GM23338 (cell line): ENCODE data around the gene FBLN2. TPM values are rescaled to one million over a fixed set of nuclear protein-coding genes. Genes with fewer than 3 reads are reported as not detected.

Experiments used
- ATAC-seq: fragments of 200-7000 bp; cut with Tn5 transposase; 3 replicates; pipeline ENCODE4 v1.9.1; 2020
- DNase-seq: peaks from one replicate; pipeline ENCODE4 v3.0.0-alpha.2; 2015; ENCODE audit warnings: low spot score
- H2AFZ ChIP-seq: fragments of 200-600 bp; sonication (generic); 2 replicates; pipeline ENCODE4 v1.8.0; 2016; ENCODE audit warnings: antibody characterized with exemption, mild to moderate bottlenecking, moderate library complexity
- H3F3A ChIP-seq: fragments of 200-600 bp; sonication (generic); replicated peaks from 2 replicates; pipeline ENCODE4 v1.8.0; 2017; ENCODE audit warnings: antibody characterized with exemption, mixed run types, low read depth
- H3K27ac ChIP-seq: fragments of 200-600 bp; sonication (generic); 2 replicates; pipeline ENCODE4 v1.6.1; 2016; ENCODE audit warnings: low read depth
- H3K27me3 ChIP-seq: fragments of 200-600 bp; sonication (generic); 2 replicates; pipeline ENCODE4 v1.8.0; 2016; ENCODE audit warnings: mild to moderate bottlenecking, mixed run types, moderate library complexity; ENCODE audit not compliant: insufficient read depth
- H3K36me3 ChIP-seq: fragments of 200-600 bp; sonication (generic); 2 replicates; pipeline ENCODE4 v1.8.0; 2016; ENCODE audit warnings: mild to moderate bottlenecking; ENCODE audit not compliant: insufficient read depth
- H3K4me1 ChIP-seq: fragments of 200-600 bp; sonication (generic); 2 replicates; pipeline ENCODE4 v1.8.0; 2016; ENCODE audit warnings: mild to moderate bottlenecking, moderate library complexity; ENCODE audit not compliant: insufficient read depth
- H3K4me2 ChIP-seq: fragments of 200-600 bp; sonication (generic); 2 replicates; pipeline ENCODE4 v1.7.1; 2017; ENCODE audit warnings: mixed run types
- H3K4me3 ChIP-seq: fragments of 200-600 bp; sonication (generic); 2 replicates; pipeline ENCODE4 v1.6.1; 2016; ENCODE audit warnings: mixed run types
- H3K79me2 ChIP-seq: fragments of 200-600 bp; sonication (generic); replicated peaks from 2 replicates; pipeline ENCODE4 v1.8.0; 2017; ENCODE audit warnings: mild to moderate bottlenecking; ENCODE audit not compliant: insufficient read depth
- H3K9me2 ChIP-seq: fragments of 200-600 bp; sonication (generic); 2 replicates; pipeline ENCODE4 v1.8.0; 2017; ENCODE audit not compliant: insufficient read depth
- H4K20me1 ChIP-seq: fragments of 200-600 bp; sonication (generic); replicated peaks from 2 replicates; pipeline ENCODE4 v1.8.0; 2017; ENCODE audit warnings: mild to moderate bottlenecking; ENCODE audit not compliant: insufficient read depth
- H3K27ac Mint-ChIP-seq: 2 replicates; pipeline ENCODE4 v1.8.0; 2020; ENCODE audit warnings: inconsistent platforms, mild to moderate bottlenecking, moderate library complexity, mixed read lengths
- H3K27me3 Mint-ChIP-seq: 3 replicates; pipeline ENCODE4 v1.8.0; 2022; ENCODE audit warnings: low read depth, mild to moderate bottlenecking, moderate library complexity, mixed read lengths, inconsistent platforms; ENCODE audit not compliant: insufficient read depth, poor library complexity
- H3K36me3 Mint-ChIP-seq: 3 replicates; pipeline ENCODE4 v1.8.0; 2021; ENCODE audit warnings: low read depth, mild to moderate bottlenecking, inconsistent platforms, moderate library complexity, mixed read lengths
- H3K4me1 Mint-ChIP-seq: 3 replicates; pipeline ENCODE4 v1.8.0; 2020; ENCODE audit warnings: mild to moderate bottlenecking, inconsistent platforms, mixed read lengths
- H3K4me3 Mint-ChIP-seq: 3 replicates; pipeline ENCODE4 v1.8.0; 2021; ENCODE audit warnings: moderate library complexity, mild to moderate bottlenecking, inconsistent platforms, mixed read lengths
- H3K9me3 Mint-ChIP-seq: 3 replicates; pipeline ENCODE4 v1.8.0; 2020; ENCODE audit warnings: moderate library complexity, mild to moderate bottlenecking, inconsistent platforms, mixed read lengths
- CREB1 ChIP-seq: fragments of 250-450 bp; sonication (Bioruptor Pico); IDR thresholded peaks from 2 replicates; pipeline ENCODE4 v1.5.0; 2020; ENCODE audit warnings: low read depth, mild to moderate bottlenecking, moderate library complexity
- CTCF ChIP-seq, 2 experiments: fragments of 200-600 bp in 1 of 2; sonication (generic) in 1 of 2; conservative IDR thresholded peaks; 2 replicates each; pipeline versions ENCODE4 v1.5.1 to v1.6.1; 2016 to 2017; ENCODE audit warnings: antibody characterized with exemption in 2 of 2, low read depth in 2 of 2, mild to moderate bottlenecking in 2 of 2, moderate library complexity in 1 of 2
- ETS1 ChIP-seq: IDR thresholded peaks from 2 replicates; pipeline ENCODE4 v1.6.1; 2016; ENCODE audit warnings: antibody characterized with exemption
- EZH2 ChIP-seq: fragments of 200-600 bp; sonication (generic); IDR thresholded peaks from one replicate; pipeline ENCODE4 v1.8.0; 2017; ENCODE audit warnings: antibody characterized with exemption, mild to moderate bottlenecking, low read depth; ENCODE audit not compliant: unreplicated experiment
- JUNB ChIP-seq: IDR thresholded peaks from one replicate; pipeline ENCODE4 v1.6.1; 2016; ENCODE audit warnings: antibody characterized with exemption; ENCODE audit not compliant: unreplicated experiment
- NANOG ChIP-seq: IDR thresholded peaks from 2 replicates; pipeline ENCODE4 v1.6.1; 2016; ENCODE audit warnings: antibody characterized with exemption, borderline replicate concordance
- POLR2AphosphoS5 ChIP-seq: IDR thresholded peaks from 2 replicates; pipeline ENCODE4 v1.6.1; 2016; ENCODE audit warnings: antibody characterized with exemption, low read depth
- STAT1 ChIP-seq: IDR thresholded peaks from one replicate; pipeline ENCODE4 v1.6.1; 2016; ENCODE audit warnings: antibody characterized with exemption; ENCODE audit not compliant: unreplicated experiment
- ZNF331 ChIP-seq: fragments of 250-450 bp; sonication (Bioruptor Pico); IDR thresholded peaks from 2 replicates; pipeline ENCODE4 v1.5.0; 2020; ENCODE audit warnings: low read depth, mild to moderate bottlenecking, moderate library complexity
- polyA plus RNA-seq: library from polyadenylated mRNA; unstranded; fragments of >200 nt; fragmentation: Nextera tagmentation; extraction: Ambion mirVana; gene quantifications from 2 replicates; pipeline ENCODE4 v1.2.1, GENCODE V29; 2016
- total RNA-seq: library from RNA; depleted of rRNA; stranded (reverse); fragments of >200 nt; shearing (Covaris generic); gene quantifications from 2 replicates; pipeline ENCODE4 v1.2.3, GENCODE V29; 2014
- TF ChIP-seq, protein P1 (sequence below): IDR thresholded peaks from one replicate; pipeline ENCODE4 v1.6.1; 2018; ENCODE audit warnings: antibody characterized with exemption; ENCODE audit not compliant: unreplicated experiment

The FBLN2 gene
- total and polyA plus RNA-seq, 2 experiments from 2014 or later: 18.8 to 26.8 TPM

DNA sequence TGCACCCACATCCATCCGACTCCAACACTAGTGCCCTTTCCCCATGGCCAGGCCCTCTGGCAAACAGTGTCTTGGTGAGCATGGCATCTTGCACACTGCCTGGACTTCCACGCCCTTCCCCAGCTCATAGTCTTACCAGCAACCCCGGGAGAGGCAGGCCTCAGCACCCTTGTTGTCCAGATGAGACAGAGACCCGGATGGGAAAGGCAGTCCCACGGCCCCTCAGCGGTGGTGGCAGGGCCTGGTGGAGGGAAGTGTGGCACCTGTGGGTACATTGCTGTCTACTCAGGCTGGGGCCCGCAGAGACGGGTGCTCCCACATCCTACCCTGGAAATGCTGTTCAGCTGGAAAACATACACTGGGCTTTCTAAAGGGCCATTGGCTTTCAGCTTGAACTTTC is 40.4 kb upstream of the FBLN2 start:
- ATAC-seq (no peak), DNase-seq (no peak)
- Histone ChIP-seq H3K79me2 (no peaks in the 10 kb centered on the region), H3F3A (no peaks in the 10 kb centered on the region), H3K36me3 (no peaks in the 10 kb centered on the region), H3K27me3 (no peaks in the 10 kb centered on the region), H2AFZ (no peak overlapping the region), H3K27ac (no peak overlapping the region), H3K4me2 (no peak overlapping the region), H3K4me3 (no peak overlapping the region), H3K4me1 (no peaks in the 10 kb centered on the region), H4K20me1 (no peaks in the 10 kb centered on the region), H3K9me2 (no peaks in the 10 kb centered on the region)
- TF ChIP-seq ETS1: no peak
- TF ChIP-seq CREB1: no peak
- no peak for TF ChIP-seq STAT1
- TF ChIP-seq, protein P1, sequence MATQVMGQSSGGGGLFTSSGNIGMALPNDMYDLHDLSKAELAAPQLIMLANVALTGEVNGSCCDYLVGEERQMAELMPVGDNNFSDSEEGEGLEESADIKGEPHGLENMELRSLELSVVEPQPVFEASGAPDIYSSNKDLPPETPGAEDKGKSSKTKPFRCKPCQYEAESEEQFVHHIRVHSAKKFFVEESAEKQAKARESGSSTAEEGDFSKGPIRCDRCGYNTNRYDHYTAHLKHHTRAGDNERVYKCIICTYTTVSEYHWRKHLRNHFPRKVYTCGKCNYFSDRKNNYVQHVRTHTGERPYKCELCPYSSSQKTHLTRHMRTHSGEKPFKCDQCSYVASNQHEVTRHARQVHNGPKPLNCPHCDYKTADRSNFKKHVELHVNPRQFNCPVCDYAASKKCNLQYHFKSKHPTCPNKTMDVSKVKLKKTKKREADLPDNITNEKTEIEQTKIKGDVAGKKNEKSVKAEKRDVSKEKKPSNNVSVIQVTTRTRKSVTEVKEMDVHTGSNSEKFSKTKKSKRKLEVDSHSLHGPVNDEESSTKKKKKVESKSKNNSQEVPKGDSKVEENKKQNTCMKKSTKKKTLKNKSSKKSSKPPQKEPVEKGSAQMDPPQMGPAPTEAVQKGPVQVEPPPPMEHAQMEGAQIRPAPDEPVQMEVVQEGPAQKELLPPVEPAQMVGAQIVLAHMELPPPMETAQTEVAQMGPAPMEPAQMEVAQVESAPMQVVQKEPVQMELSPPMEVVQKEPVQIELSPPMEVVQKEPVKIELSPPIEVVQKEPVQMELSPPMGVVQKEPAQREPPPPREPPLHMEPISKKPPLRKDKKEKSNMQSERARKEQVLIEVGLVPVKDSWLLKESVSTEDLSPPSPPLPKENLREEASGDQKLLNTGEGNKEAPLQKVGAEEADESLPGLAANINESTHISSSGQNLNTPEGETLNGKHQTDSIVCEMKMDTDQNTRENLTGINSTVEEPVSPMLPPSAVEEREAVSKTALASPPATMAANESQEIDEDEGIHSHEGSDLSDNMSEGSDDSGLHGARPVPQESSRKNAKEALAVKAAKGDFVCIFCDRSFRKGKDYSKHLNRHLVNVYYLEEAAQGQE: no peak
- TF ChIP-seq JUNB: no peak
- no peak for TF ChIP-seq NANOG
- no peak for TF ChIP-seq ZNF331 (CRISPR knock-in tag)
- no peak for TF ChIP-seq EZH2
- no peak for TF ChIP-seq CTCF (conservative IDR thresholded peaks at IDR 0.05; ENCODE audit: low read depth in 2 of 2)
- no peak for TF ChIP-seq POLR2AphosphoS5
- peaks cover 6% of the 10 kb centered on the region for H3K27me3 Mint-ChIP-seq
- no peak overlapping the region for H3K4me3 Mint-ChIP-seq
- H3K9me3 Mint-ChIP-seq: no peaks in the 10 kb centered on the region
- H3K27ac Mint-ChIP-seq: no peak overlapping the region
- peaks cover 6% of the 10 kb centered on the region; the same call in 2 of the 3 replicates for H3K4me1 Mint-ChIP-seq
- no peaks in the 10 kb centered on the region for H3K36me3 Mint-ChIP-seq
